HG02870 (cell line): Measurements from ENCODE around the gene C4orf17.
"Not testable (repeated sequence)": the region's sequence is repeated elsewhere in the genome, so short reads cannot be mapped to it uniquely, and the experiment has no call there.

ENCODE experiments used
- ATAC-seq: cut with Tn5 transposase; IDR thresholded peaks from one replicate; pipeline ENCODE4 v1.9.1; 2021; ENCODE audit warnings: mild to moderate bottlenecking, moderate library complexity; ENCODE audit not compliant: unreplicated experiment

The C4orf17 gene

DNA sequence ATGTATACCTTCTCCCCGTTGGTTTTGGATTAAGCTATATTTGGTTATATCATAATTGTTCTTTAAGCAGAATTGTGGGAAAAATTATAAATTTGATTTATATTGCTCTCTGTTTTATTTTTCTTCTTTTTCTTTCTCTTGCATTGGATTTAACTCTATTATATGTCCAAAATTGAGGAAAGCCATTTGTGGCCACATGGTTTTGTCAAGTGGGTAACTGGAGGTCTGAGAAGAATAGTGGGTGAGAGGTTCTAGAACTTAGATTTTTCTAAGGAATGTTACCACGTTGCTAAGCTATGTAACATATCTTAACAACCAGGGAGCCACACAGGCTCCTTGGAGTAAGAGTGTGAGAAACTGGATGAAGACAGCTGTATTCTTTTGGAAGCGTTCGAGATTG is at the start of gene C4orf17:
TSS of gene C4orf17 (plus strand) at position 301 of the 400 bp plus-strand sequence. CDS start 2,061 bp downstream, outside the sequence.
- ATAC-seq, result no peak

DNA sequence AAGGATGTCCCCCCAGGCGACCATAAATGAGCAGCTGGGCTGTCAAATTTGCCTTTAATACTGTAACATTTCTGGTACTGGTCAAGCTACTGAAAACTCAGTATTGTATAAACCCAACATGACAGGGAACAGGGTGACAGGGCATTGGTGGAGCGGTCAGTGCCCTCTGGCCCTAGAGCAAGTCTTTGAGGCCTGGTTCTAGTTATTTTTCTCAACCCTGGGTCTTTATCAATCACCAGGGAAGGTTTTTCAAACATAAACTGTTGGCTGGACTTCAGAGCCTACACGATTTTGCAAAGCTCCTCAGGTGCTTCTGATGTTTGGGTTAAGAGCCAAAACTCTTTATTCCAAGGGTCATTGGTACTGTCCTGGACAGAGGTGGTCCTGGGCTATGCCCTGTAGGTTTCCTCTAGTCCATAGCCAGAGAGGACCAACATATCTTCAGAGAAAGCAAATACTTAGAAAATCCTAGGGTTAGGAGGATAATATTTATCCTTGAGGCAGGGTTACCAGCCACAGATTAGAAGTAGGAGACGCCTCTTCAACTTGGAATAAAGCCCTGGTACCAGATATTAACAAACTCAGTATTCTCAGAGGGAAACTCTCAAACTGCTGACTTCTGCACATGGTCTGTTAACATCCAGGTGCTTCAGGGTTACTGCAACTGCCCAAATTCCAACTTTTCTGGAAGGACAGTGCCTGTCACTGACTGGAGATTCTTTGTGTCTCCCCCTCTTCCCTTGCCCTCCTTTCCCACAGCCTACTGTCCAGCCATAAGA is 49.0 kb upstream of the C4orf17 start:
- ATAC-seq, result no peak

DNA sequence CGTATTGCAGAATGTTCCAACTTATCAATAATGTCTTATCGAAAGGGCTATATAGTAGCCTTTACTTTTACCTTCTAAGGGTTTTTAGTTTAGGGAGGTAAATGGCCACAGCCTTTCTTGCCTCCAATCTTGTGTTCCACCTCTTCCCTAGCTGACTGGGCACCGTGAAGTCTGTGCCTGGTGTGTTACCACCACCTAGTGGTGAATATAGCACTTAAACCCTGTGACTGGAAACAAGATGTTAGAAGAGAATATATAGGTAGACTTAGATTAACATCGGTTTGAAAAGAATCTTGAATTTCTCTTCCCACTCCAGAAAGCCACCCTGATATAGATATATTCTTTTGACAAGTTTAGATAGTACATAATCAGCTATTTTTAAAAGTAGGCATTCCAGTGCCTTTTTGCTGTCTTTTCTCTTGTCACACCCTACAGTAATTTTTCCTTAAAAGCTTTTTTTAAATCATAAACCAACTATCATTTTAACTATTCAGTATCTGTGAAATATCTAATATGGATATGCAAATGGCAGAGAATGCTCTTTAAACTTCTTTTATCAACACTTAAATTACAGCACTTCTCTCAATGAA is 47.9 kb upstream of the C4orf17 start:
- peak; percentile 96 for ATAC-seq

DNA sequence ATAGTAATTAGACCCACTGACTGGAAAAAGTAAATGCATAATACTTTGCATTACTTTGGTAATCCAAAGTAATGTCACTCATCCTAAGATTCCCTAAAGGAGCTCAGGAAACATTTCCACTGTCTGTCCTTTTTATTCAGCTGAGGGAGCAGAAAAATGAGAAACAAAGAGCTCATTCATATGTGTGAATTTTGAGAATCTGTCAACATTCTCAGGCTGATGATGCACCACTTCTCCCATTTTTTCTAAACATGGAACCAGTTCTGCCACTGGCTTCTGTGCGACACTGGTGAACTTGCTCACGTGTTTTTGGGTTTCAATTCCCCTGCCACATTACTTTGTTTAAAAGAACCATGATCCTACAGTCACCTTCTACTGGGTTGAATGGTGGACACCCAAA is 47.3 kb upstream of the C4orf17 start:
- ATAC-seq, result no peak

DNA sequence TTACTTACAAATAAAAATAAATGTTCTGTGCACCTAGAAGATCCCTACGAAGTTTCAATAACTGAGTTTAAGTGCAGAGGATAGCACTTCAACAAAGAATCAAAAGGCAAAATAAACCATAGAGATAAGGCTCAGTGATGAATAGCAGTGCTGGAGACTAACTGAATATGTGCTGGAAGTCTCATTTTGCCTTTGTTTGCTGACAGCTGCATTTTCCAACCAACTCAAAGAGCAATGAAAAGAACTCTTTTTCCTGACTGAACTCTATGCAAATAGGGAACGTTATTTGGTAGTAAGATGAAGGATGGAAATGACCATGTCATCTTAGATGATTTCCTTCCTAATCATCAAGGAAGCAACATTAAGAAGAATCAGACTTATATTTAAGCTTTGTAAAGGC is 42.9 kb upstream of the C4orf17 start:
- ATAC-seq, result no peak

DNA sequence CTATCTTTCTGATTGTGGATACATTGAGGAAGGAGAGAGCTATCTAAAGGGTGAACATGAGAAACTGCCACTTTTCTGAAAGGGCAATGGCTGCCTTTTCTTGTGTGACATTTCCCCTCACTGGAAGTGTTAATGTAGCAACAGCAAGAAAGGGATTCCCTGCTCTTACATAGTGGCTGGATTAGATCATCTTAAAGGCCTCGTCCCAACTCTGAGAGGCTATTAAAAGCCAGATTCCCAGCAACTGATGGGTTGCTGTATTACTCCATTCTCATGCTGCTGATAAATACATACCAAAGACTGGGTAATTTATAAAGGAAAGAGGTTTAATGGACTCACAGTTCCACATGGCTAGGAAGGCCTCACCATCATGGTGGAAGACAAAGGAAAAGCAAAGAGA is 41.9 kb upstream of the C4orf17 start:
- ATAC-seq, result no peak

DNA sequence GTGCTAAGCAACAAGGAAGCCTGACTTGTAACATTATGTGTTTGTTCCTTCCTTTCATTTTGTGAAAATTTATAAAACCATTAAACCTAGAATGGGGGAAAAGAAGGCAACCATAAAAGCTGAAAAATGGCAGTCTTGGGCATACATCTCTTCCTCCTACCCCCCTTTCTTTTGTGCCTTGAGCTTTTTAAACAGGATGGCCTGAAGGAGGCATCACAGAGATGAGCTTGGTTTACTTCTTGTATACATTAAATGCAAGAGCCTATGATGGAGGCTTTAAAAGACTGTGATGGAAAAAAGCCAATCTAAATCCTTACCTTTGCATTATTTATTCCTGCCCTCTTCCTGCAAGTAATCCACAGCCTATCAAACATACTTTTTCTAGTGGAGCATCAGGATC is 39.5 kb upstream of the C4orf17 start:
- no peak for ATAC-seq

DNA sequence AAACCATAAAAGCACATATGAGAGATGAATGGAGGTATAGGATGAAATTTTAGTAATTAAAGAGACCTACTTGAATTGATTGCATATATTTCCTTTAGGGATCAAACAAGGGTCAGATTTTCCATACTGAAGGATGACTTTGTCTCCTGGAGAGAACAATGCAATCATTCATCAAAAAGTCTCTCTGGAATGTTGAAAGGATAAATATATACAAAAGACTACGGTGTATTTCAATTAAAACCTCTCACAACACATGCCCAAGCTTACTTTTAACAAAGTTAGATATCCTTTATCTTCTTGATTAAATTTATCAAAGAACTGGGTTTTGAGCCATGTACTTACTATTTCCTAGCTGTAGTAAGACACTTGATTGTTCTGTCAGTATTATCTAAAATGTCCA is 38.9 kb upstream of the C4orf17 start:
- no peak for ATAC-seq

DNA sequence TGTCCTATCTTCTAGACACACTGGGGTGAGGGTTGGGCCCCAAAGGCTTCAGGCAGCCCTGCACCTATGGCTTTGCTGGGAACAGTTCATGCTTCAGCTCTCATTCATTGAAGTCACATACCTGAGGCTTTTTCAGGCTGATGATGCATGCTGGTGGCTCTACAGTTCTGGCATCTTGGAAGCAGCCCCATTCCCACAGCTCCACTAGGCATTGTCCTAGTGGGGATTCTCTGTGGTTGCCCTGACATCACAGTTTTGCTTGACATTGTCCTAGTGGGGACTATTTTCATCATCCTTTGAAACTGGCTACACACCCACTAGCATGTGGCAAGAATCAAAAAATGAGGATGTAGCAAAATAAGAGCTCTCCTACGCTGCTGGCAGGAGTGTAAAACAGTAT is 37.7 kb upstream of the C4orf17 start:
- ATAC-seq, result no peak

DNA sequence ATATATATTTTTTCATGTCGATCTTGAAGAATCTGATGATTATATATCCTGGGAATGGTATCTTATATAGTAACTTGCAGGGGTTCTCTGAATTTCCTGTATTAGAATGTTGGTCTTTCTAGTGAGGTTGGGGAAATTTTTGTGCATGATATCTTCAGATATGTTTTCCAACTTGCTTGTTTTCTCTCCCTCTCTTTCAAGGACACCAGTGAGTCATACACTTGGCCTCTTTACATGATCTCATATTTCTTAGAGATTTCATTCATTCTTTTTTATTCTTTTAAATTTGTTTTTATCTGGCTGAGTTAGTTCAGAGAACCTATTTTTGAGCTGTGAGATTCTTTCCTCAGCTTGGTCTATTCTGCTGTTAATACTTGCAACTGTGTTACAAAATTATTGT is 27.2 kb upstream of the C4orf17 start:
- ATAC-seq, result no peak

DNA sequence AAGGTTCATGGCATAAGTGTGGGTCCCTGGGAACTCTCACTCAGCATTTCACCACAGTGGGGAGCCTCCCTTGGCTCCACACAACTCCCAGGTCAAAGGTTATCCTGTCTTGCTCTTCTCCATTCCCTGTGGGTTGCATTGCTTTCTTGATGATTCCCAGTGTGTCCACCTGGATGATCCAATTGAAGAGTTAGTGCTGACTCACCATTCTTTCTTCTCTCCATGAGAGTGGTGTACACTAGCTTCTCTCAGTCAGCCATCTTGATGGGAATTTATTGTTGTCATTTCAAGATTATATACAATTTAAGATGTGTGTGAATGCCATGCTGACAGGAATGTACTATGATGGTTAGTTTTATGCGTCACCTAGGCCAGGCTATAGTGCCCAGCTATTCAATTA is 25.6 kb upstream of the C4orf17 start:
- ATAC-seq, result no peak

DNA sequence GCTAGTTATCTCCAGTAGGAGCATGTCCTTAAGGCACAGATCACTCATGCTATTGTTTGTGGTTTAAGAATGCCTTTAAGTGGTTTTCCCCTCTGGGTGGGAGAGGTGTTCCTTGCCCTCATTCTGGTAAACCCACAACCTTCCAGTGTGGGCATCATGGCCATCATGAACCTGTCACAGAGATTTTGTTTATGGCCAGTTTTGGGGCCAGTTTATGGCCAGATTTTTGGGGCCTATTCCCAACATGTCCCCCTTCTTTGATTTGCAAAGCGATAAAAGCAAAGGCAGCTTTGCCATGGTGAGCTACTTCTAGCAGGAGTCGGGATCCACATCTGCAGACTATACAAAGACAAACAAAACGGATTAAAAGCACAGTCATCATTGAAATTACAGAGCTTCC is 24.2 kb upstream of the C4orf17 start:
- not testable (repeated sequence) for ATAC-seq

DNA sequence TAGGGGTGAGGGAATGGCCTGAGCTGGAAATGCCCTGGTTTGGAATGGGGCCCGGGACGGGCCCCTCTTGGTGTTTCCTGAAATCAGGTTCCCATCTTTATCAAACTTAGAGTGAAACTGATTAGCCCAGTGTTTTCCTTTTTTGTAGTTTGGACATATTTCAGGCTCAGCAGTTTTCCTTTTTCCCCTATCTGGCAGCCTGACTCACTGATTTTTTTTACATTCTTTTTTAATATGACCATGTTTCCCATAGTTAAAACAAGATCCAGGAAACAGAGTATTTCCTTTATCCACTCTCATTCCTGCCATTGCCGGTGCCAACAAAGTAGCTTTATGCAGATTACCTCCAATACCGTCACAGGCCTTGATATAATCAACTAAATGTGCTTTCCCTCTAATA is 20.5 kb upstream of the C4orf17 start:
- ATAC-seq, result no peak

DNA sequence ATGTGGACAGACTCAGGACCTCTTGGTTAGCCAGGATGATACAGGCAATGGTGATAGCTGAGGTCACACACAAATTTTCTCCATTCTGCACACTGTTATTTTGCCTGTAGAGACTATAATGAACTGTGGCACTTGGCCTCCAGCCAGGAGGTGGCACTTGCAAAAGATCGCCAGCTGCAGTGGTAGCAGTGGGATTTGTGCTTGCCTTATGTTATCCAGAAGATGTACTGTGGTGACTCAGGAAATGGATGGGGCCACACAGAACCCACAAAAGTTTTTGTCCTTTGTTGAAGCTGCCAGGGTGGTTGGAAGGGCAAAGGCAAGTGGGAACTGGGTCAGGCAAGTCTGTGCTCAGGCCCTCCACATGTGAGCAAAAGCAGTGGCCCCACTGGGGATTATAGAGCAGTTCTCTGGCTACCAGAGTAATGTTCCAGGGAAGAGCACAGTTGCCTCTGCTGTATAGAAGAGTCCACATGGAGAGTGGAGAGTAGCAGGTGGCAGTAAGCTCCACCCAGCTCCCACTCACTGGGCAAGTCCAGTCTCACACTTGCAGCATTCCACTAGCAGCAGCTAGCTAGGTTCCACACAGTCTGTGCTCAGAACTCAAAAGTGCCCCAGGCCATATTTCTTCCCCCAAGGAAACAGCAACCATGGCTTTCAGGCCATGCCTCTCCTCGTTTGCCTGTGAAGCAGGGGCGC is 5.9 kb upstream of the C4orf17 start:
- no peak for ATAC-seq

DNA sequence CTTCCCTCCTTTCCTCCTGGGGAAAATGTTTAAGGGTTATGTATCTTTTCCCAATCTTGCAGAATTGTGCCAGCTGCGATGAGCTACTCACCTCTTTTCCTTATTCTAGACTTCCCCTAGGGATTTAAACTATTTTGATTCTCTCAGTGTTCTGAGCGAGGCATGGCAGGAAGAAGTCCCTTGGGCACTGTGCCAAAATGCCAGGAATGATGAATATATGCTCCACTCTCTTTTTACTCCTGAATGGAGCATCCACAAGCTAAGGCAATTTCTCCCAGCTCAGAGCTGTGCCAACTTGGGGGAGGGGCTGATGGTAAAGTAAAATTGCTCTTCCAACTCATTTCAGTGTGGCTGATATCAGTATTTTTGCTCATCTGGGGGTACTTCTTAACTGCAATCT is 4.0 kb upstream of the C4orf17 start:
- no peak for ATAC-seq

DNA sequence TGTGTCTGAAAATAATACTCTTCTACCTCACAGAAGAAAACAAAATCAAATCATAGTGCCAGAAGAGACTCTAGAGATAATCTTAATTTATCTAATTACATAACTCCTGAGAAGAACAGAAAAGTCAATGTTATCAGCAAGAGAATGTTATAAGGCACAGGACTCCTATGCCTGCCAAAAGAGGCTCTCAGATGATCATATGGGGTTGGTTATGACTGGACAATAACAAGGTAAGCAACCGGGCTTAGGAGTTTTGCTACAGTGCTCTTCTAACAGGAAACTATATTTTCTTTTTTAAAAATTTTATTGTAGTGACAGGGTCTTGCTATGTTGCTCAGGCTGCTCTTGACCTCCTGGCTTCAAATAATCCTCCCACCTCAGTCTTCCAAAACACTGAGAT is 3.5 kb upstream of the C4orf17 start:
- no peak for ATAC-seq

DNA sequence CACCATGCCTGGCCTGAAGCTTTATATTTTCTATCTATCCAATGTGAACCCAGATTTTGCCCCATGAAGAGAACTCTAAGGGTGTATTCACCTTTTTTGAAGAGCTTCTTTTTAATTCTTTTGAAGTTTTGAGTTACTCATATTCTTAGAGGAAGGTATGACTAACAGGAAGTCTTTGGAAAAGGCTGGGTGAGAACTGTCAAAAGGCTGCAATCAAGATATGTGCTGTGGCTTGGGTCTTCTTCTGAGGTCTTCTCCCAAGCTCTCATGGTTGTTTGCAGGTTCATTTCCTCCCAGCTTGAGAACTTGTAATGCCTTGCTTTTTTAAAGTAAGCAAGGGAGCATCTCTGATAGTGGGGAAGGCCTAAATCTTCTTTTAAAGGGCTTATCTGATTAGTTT is 3.1 kb upstream of the C4orf17 start:
- ATAC-seq, result no peak

DNA sequence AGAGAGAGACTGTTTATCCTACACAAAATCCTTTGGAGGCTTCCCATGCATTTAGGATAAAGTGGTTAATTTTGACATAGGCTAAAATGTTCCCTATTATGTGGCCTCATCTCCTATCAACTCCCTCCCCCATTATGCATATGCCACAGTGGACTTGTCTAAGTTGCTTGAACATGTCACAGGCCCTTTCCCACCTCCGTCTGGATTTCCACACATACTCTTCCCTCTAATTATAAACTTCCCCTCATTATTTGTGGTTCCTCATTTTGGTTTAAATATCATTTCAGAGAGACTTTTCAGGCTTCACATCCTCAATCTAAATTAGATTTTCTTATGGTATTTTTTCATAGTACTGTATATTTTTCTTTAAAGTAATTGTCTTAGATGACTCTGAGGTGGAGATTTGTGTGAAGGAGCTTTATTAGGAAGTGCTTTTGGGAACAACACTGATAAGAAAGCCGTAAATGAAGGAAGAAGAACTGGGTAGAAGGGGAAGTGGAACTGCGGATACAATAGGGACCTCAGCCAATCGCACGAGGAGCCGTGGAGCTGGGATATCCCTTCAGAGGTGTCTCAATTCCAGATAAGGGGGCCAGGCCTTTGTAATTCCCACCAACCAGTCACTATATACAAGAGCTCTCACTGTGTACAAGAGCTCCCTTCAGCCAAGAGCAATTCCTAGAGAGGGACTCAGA is 7.9 kb downstream of the C4orf17 start:
- ATAC-seq, result no peak

DNA sequence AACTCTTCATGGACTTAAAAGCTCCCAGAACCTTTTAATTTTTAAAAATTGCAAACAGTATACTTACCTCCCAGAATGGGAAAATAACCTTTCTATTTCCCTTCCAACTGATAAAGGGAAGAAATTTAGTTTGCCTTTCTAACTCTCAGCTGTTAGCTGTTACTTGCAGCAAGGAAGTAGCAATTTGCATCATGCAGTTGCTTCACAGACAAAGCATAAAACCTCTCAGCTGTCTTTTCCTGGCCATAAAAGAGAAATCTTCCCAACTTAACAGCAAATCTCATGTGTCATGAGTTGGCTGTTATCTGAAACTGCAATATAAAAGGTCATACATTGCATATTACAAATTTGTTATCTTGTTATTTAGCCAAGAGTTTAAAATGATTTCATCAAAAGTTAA is 18.4 kb downstream of the C4orf17 start:
- ATAC-seq, result no peak

DNA sequence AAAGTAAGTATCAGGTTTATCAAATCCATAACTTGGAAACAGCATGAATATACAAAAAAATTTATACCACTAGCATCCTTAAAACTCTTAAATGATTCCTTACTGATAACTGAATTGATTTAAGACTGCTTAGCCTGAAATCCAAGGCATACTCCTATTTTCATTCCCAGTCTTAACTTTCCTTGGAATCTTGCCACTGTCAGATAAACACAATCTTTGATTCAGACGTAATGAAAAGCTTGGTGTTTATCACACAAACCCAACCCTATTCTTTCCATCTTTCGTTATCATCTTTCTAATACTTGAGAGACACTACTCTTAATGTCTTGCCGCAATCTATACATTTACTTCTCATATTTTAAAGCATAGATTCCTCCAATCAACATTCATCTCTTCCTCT is 19.1 kb downstream of the C4orf17 start:
- ATAC-seq, result no peak

DNA sequence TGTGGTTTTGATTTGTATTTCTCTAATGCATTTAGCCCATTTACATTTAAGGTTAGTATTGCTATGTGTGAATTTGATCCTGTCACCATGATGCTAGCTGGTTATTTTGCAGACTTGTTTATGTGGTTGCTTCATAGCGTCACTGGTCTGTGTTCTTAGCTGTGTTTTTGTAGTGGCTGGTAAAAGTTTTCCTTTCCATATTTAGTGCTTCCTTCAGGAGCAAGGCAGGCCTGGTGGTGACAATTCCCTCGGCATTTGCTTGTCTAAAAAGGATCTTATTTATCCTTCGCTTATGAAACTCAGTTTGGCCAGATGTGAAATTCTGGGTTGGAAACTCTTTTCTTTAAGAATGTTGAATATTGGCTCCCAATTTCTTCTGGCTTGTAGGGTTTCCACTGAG is 23.9 kb downstream of the C4orf17 start:
- ATAC-seq, result not testable (repeated sequence)

DNA sequence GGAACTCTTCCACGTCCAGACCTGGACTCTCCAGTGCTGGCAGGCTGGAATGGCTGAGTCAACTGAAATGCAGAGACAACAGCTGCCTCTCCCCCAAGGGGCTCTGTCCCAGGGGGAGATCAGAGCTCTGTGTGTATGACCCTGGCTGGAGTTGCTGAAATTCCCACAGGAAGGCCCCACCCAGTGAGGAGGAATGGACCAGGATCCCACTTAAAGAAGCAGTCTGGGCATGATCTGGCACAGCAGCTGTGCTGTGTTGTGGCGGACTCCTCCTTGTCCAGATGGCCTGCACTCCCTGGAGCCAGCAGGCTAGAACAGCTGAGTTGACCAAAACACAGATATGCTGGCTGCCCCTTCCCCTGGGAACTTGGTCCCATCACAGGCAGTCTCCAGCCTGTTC is 25.4 kb downstream of the C4orf17 start:
- ATAC-seq, result no peak
